ENCODE data around the gene TPR.

Gene TPR

DNA sequence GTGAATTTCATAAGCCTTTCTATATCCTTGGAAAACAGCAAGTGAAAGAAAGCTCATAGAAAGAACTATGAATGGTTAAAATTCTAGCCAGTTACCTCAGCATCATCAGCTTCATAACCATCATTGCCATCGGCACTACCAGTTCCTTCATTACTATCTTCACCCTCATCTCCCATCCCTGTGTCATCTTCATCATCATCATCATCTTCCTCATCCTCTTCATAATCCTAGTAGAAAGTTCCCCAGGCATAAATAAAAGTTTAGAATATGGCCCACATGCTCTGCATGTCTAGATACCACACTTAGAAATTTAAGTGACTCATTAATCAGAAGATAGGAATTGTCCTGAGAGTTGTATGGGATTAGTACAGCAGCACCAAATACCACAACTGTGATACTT lies 49.0 kb downstream of the TPR start:
- no peak for DNase-seq

DNA sequence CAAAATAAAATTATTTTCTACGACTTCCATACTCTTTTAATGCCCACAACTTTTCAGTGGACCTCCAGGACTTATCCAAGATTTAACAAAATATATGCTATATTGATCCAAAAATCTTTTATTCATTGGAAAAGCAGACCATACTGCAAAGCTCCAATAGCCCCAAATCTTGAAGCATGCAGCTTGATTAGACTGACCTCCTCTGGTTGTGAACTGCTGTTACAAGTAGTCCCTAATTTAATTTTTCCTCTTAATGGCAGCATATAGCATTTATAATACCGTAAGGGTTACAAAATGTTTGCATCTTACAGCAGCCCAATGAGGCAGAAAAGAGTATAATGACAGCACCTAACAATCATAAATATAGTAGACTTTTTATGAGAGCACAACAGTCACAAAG lies 49.8 kb downstream of the TPR start:
- no peak for DNase-seq

GRCh38 chr1:186323865-186324264 lies 51.2 kb downstream of the TPR start:
- no peak for DNase-seq

DNA sequence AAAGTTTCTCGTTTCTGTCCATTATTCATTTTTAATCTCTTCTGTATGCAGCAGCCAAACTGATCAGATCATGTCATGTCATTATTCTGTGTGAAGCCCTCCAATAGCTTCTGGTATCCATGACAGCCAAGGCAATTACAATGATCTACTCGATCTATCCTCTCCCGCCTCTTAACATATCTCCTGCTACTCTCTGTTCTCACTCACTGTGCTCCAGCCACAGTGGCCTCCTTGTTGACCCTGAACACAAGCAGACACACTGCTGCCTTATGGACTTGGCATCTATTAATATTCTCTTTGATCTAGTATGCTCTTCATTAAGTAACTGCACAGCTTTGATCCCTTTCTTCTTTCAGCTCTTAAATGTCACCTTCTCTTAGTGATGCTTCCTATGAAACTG lies 59.5 kb downstream of the TPR start:
- no peak for DNase-seq

- no peak for DNase-seq
Observed at GRCh38 chr1:186311375-186312051, 63.5 kb downstream of the TPR start.

GRCh38 chr1:186310307-186310706 lies 64.7 kb downstream of the TPR start:
- DNase-seq, result no peak

- no peak for DNase-seq
Observed at GRCh38 chr1:186308264-186309060, 66.6 kb downstream of the TPR start.

DNA sequence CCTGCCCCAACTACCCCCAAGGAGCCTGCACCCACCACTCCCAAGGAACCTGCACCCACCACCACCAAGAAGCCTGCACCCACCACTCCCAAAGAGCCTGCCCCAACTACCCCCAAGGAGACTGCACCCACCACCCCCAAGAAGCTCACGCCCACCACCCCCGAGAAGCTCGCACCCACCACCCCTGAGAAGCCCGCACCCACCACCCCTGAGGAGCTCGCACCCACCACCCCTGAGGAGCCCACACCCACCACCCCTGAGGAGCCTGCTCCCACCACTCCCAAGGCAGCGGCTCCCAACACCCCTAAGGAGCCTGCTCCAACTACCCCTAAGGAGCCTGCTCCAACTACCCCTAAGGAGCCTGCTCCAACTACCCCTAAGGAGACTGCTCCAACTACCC lies 67.6 kb downstream of the TPR start:
- DNase-seq, result no peak

DNA sequence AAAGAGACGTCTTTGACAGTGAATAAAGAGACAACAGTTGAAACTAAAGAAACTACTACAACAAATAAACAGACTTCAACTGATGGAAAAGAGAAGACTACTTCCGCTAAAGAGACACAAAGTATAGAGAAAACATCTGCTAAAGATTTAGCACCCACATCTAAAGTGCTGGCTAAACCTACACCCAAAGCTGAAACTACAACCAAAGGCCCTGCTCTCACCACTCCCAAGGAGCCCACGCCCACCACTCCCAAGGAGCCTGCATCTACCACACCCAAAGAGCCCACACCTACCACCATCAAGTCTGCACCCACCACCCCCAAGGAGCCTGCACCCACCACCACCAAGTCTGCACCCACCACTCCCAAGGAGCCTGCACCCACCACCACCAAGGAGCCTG lies 68.5 kb downstream of the TPR start:
- DNase-seq, result no peak

GRCh38 chr1:186304982-186305949 lies 69.8 kb downstream of the TPR start:
- DNase-seq, result no peak

GRCh38 chr1:186303911-186304310 lies 71.1 kb downstream of the TPR start:
- DNase-seq, result no peak

GRCh38 chr1:186302381-186302920 lies 72.6 kb downstream of the TPR start:
- DNase-seq, result no peak

- no peak for DNase-seq
Observed at GRCh38 chr1:186301448-186301847, 73.6 kb downstream of the TPR start.

DNA sequence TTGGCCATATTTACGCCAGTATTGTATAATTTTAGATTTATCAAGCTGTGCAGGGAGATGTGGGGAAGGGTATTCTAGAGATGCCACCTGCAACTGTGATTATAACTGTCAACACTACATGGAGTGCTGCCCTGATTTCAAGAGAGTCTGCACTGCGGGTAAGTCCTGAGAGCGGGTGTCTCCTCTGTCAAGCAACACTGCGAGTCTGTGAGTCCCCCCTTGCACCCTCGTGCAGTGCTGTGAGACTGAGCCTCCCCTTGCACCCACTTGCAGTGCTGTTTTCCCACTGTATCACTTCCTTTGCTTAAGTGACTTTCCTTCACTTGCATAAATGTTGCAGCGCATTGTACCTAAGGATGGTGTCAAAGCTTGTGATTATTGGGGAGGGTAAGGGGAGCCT lies 75.0 kb downstream of the TPR start:
- DNase-seq, result no peak

DNA sequence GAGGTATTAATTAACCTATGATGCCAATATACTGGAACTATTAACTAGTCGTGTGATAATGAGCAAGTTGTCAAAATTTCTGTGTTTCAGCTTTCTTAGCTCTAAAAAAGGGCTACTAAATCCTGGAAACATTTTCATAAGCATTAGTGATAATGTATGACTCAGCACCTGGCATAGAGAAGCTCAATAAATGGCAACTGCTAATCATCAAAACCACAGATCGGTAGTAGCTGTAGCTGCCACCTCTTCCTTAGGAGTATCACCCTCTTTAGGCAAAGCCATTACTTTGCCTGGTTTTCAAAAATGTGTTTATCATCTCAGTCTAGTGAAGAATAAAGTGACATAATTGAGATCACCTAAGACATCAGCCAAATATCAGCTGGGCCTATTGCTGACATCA lies 75.5 kb downstream of the TPR start:
- DNase-seq, result no peak

- DNase-seq, result no peak
Observed at GRCh38 chr1:186298851-186299250, 76.2 kb downstream of the TPR start.

DNA sequence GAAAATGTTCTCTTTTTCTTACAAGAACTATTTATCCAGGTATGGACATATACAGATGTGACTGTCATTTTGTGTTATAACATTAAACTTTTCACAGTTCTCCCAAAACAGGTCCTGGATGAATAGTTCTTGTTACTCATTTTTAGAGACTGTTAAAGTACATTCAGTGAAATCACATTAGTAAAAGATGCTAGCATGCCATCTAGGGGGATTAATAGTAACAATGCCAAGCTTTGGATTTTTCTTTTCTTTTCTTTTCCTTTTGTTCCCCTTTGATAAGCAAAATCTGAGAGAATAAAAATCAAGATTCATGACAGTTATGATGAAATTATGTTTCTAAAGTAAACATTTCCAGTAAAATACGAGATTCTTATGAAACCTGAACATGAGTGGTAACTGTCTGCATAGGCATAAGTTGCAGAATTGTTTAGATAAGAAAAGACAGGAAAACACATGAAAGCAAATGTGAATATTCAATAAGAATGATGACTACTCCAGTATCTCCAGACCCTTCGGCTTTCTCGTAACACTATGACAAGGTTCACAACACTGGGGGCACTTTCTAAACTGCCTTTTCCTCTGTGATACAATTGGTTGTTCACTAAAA lies 77.5 kb downstream of the TPR start:
- DNase-seq, result no peak

DNA sequence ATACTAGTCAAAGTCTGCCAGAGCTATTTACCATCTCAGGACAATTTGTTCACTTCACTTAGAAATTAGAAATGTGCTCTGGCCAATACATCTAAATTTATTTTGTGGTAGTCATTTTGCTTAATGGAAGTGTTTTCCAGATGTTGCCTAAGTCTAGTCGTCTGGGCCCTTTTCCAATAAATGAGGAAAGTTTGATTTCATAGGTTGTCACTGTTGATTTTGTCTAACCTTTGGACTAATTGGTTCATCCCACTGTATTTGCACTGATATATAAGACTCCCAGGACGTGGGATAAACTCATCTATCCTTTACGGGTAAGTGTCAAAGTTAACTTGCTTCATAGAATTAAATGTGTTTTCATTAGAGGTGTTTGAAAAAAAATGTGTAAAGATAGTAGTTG lies 79.1 kb downstream of the TPR start, which contains the start of gene PRG4:
PRG4 (plus strand) TSS at position 300 of the 400 bp plus-strand sequence.
- DNase-seq, result no peak

- DNase-seq, result no peak
Observed at GRCh38 chr1:186292875-186293274, 82.2 kb downstream of the TPR start.

DNA sequence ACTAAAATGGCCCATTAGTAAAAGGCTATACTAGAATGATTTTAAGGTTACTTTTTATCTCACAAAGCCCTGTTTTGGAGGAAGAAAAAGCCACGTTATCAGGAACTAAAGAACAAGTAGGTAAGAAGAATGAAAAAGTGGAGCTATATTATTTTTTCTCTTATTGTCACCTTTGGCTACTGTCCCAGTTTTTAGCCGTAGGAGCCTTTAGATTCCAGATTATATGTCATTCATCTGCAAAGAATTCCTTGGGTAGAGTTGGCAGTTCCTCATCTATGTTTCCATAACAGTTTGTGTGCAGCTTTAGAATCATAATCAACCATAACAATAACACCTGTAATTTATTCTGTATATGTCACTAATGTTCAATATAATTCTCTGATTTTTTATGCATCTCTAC lies 83.8 kb downstream of the TPR start:
- no peak for DNase-seq

DNA sequence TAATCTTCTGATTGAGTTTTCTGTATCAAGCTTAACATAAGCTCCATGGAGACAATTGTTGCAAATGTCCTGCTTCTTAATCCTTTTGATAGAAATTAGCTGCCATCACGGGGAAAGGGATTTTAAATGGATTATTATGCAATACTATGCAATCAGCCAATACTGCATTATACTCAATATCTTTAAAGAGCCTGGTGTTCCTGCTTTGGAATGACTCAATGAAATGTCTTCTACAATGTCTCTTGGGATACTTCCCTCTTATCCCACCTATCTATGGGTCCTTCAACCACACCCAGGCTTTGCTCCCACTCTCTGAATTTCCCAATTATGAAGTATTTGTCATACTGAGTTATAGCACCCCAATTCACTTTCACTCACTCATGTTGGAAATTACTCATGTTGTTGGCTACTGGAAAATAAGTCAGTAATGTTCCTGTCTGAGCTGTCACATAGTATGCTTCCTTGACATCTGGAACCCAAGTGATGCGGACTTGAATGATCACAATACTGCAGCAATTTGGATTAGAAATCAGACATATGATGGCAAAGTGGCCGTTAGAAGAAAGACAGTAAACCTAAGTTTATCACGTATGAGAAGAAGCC lies 85.0 kb downstream of the TPR start:
- DNase-seq, result no peak

DNA sequence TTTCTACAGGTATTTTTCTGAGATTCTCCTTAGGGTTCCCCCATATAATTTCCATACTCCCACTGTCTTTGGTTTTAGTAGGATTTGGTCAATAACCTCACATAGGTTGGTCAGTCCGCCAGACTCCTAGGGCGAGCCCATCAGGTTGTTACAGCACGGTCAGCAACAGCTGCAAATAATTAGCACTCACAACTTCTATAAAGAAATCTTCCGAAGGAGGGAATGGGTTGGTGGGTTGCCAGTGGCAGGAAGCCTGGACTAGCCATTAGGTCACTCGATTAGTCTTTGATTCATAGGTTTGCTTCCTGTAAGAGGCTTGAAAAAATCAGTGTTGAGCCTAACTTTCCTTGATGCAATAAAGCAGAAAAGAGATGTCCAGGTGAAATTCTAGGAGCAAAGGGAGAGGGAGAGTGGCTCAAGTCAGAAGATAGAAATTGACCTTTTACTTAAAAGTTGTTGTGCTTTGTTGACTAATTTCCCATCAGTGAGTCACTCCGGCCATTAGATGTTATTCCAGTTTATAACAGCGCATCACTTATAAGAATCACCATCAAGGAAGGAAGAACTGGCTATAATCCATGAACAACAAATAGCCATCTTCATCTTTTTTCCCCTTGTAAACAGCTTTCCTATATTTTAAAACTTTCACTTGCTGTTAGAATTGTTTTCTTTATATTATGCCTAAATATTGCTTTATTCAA lies 88.3 kb downstream of the TPR start:
- no peak for DNase-seq
